GM20431 (cell line): Measurements from ENCODE around the gene SLC2A8.

Experiments
- in situ Hi-C: fragments of 300-500 bp; cut with MseI, MboI; formaldehyde crosslinking; loops from one replicate; pipeline ENCODE4 v1.15.0; 2020; ENCODE audit warnings: low sequenced_read_pairs; ENCODE audit not compliant: unreplicated experiment

SLC2A8 gene

GRCh38 chr9:127423476-127423933 lies 26.5 kb downstream of the SLC2A8 start:
- in situ Hi-C loops = no loop called here

GRCh38 chr9:127423934-127424675 lies 27.1 kb downstream of the SLC2A8 start, which contains the start of gene ZNF79:
TSS of gene ZNF79 (plus strand) at chr9:127424382. CDS start at chr9:127424788, 406 bp downstream.
- in situ Hi-C loops = no loop called here

- in situ Hi-C loops = no loop called here
Measured at GRCh38 chr9:127424676-127424999, 27.7 kb downstream of the SLC2A8 start.

- in situ Hi-C loops = no loop called here
Measured at GRCh38 chr9:127426756-127427155, 29.8 kb downstream of the SLC2A8 start.

GRCh38 chr9:127428348-127428747 lies 31.4 kb downstream of the SLC2A8 start:
- in situ Hi-C loops = no loop called here

- in situ Hi-C loops = no loop called here
Measured at GRCh38 chr9:127430415-127430814, 33.4 kb downstream of the SLC2A8 start.

GRCh38 chr9:127437497-127438264 lies 40.7 kb downstream of the SLC2A8 start:
- in situ Hi-C loops = no loop called here

- in situ Hi-C loops = no loop called here
Measured at GRCh38 chr9:127438394-127438793, 41.4 kb downstream of the SLC2A8 start.

- in situ Hi-C loops = no loop called here
Measured at GRCh38 chr9:127444283-127444920, 47.4 kb downstream of the SLC2A8 start.

- in situ Hi-C loops = no loop called here
Measured at GRCh38 chr9:127444921-127445850, 48.2 kb downstream of the SLC2A8 start.

- in situ Hi-C loops = no loop called here
Measured at GRCh38 chr9:127445851-127446712, 49.1 kb downstream of the SLC2A8 start.

- in situ Hi-C loops = no loop called here
Measured at GRCh38 chr9:127446713-127447415, 49.9 kb downstream of the SLC2A8 start.

GRCh38 chr9:127447416-127448111 lies 50.6 kb downstream of the SLC2A8 start:
- in situ Hi-C loops = no loop called here

GRCh38 chr9:127448112-127448805 lies 51.3 kb downstream of the SLC2A8 start:
- in situ Hi-C loops = no loop called here

GRCh38 chr9:127449332-127449966 lies 52.5 kb downstream of the SLC2A8 start:
- in situ Hi-C loops = no loop called here

- in situ Hi-C loops = no loop called here
Measured at GRCh38 chr9:127450243-127450760, 53.3 kb downstream of the SLC2A8 start.
